Stimulated activated CD4-positive, alpha-beta T cell treated with anti-CD3 and anti-CD28 coated beads, Interleukin-2, amount 100 ng/mL, for 48 hours (primary cell): ENCODE measurements around the gene HDAC4.

Experiments used
- DNase-seq, 2 donors: peaks; one replicate each; pipeline ENCODE4 v3.0.0-alpha.2; 2020

Gene HDAC4

DNA sequence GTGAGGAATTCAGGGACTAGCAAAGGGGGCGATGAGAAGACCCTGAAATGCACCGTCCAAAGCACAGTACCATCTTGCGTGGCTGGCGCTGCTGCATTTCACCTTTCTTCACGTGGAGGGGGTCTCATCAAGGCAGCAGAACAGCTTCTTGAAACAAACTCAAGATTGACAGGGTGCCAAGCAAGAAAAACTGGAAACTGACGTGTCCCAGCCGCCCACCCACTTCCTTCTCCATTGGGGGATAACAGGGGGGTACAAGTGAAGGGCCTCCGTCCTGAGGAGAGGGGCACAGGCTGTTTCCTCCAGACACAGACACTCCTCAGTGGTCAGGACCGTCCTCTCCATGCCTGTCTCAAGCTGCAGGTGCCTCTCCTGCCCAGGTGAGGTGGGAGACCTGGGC, 32.5 kb downstream of the HDAC4 start:
- no peak for DNase-seq

DNA sequence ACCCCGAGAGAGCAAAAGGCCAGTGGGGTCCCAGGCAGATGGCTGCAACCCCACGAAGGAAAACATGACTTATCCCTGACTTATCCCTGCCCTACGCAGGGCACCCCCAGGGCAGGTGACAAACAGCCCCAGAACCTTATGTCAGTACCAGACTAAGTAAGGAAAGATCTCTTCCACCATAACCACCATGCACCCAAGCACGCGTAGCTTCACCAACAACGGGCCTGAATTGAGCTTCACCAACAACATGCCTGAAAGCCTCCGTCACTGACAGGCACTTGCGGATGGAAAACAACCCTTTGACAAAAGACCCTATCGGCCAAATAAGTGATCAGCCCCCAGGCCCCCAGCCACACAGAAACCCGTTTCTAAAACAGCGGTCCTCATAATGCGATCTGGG, 34.1 kb downstream of the HDAC4 start:
- DNase-seq: no peak

DNA sequence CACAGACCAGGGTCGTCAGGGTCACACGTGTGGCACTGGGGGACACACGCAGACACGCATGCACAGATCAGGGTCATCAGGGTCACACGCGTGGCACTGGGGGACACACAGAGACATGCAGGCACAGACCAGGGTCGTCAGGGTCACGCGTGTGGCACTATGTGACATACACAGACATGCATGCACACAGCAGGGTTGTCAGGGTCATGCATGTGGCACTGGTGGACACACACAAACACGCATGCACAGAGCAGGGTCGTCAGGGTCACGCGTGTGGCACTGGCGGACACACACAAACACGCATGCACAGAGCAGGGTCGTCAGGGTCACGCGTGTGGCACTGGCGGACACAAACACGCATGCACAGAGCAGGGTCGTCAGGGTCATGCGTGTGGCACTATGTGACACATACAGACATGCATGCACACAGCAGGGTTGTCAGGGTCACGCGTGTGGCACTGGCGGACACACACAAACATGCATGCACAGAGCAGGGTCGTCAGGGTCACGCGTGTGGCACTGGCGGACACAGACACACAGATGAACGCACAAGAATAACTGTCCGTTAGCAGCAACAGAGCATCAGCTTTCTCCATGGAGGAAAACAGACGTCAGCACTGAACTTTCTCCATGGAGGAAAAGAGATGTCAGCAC, 34.9 kb downstream of the HDAC4 start:
- DNase-seq: no peak

DNA sequence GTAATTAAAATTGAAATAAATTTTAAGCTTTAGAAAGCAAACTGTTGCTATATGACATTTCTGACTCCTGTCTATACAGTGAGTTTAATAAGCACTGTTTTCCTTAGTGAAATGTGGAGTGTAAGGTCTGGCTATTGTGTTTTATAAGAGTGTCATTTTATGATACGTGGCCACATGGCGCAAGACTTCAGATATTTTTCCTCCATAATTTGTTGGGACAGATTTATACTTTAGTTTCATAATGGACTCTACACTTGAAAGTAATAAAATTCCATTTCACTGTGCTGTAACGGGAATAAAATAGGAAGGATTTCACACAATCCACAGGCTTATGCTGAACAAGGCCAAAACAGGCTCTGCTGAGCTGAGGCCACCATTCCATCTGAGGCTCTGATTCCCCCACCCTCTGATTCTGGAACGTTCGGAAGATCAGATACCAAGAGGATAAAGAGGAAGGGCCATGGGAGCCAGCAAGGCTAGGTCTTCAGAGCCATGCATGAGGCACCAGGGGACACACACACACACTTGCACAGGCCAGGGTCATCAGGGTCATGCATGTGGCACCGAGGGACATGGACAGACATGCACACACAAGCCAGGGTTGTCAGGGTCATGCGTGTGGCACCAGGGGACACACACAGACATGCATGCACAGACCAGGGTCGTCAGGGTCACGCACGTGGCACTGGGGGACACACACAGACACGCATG, 35.6 kb downstream of the HDAC4 start:
- DNase-seq: no peak

DNA sequence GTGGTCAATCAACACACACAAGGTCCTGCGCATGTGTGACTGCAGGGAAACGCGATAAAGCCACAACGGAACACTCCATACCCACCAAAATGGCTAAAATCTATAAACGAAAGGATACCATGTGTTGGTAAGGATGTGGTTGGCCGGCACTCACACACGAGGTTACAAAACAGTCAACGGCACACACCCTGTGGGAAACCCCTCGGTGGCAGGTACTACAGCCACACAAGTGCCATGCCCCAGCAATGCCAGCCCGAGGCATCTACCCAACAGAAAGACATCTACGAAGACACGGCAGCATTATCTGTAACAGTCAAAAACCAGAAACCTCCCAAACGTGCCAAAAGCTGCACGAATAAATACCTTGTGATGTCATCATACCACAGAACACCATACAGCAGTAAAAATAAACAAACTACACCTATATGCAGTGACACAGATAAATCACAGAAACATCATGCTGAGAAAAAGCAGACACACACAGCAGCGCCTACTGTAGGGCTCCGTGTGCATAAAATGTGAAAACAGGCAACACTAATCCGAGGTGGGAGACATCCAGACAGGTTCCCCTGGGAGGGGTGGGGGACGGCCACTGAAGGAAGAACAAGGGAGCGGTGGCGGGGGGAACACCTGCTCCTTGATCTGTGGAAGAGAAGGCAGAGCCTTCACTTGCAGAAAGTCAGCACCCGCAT, 36.7 kb downstream of the HDAC4 start:
- no peak for DNase-seq

DNA sequence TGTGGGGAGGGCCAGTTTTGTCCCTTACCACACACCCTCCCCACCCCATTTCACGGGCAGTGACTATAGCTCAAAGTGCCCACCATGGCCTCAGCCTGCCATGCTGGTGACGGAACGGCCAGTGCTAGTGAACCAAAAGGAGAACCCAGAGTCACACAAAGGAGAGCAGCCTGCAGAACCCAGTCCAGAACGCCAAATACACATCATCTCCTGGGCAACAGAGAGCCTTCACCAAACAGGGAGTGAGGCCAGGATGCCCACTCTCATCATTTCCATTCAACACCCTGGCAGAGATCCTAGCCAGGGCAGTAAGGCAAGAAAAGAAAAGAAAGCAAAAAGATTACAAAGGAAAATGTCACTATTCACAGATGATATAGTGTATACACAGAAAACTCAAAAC, 38.3 kb downstream of the HDAC4 start:
- DNase-seq: no peak

DNA sequence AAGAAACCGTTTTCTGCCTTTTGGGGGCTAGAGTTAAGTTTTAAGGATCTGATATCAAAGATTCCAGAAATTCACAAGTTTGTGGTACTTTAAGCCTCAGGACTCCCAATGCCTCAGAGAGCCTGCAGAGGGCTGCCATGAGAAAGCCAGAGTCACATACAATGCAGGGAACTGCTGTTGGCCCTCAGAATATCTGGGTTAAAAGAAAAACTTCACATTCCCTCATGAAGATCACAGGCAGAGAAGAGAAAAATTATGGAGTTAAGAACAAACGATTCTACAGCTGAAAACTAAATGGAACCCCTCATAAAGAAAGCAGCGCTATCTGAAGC, 39.5 kb downstream of the HDAC4 start:
- no peak for DNase-seq

DNA sequence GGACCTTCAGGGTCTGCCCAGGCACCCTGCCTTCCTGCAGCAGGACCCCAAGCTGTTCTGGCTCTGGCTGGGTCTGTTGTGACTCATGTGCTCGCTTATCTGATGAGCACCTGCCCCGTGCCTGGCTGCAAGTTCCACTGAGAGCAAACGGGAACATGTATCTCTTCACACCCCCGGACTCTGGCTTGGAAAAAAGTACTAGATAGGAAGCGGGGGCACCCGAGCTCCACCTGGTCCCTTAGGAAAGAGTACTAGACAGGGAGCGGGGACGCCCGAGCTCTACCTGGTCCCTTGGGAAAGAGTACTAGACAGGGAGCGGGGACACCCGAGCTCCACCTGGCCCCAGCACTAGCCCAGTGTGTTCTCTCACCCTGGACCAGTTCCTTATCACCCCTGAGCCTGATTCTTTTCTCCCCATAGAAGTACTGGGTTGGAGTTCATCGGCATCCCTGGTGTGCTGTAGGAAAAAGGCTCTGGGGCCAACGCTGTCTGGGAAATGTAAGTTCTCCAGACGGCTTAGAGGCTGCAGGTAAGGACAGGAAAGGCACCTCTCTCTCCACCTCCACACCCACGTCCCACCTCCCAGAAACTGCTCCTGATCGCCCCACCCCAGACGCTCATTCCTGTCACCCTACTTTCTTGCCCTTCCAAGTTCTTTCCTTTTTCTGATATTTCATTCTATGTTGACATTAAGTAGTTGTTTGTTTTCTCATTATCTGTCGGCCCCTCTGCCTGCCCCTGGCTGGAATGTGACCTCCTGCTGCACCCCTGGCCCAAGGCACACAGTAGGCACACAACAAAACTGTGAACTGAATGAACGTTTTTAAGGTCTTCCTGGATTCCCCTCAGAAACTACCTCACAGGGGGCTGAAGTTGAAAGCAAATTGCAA, 40.2 kb downstream of the HDAC4 start:
- DNase-seq: no peak

DNA sequence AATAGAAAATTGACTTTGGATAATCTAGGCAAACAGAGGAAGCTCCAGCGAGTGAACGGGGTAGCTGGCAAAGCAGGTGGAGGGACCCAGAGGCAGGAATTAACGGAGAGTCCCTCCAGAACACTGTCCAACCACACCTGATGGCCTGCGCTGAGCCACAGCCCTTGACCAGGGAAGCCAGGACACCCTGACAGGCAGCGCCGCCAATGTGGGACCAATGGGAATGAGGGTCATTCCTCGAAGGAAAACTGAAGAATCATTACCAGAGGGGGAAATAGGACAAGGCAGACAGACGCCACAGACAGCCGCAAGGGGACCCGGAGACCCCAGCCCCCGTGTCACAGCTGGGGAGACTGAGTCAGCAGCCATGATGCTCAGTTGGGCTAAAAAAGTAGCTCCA, 40.8 kb downstream of the HDAC4 start:
- DNase-seq: no peak

DNA sequence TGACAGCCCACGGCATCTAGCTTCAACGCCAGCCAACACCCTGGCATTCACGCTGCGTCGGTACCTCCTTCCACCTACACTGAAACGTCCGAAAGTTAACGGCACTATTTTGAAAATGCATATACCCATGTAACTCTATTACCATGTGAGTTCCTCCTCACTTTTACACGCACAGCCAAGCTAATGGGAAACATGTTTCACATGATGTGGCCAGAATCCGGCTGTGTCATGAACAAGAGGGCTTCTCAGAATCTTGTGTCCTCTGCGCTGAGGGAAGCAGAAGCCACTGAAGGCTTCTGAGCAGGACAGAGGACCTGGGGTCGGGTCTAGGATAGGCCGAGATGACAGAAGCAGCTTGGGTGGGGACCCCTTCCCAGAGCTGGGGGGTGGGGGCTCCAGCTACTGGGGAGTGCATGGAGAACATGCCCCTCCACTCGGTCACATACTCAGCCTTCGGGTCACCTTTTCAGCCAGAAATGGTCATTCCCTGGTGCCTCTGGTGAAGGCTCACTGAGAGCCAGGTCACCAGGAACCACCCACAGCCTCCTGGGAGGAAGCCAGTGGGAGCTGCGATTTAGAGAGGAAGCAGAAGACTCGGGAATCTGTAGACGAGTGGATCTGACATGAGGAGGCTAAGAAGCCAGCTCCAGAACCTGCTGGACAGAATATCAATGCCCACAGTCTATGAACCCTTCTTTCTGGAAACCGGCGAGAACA, 41.5 kb downstream of the HDAC4 start:
- no peak for DNase-seq

DNA sequence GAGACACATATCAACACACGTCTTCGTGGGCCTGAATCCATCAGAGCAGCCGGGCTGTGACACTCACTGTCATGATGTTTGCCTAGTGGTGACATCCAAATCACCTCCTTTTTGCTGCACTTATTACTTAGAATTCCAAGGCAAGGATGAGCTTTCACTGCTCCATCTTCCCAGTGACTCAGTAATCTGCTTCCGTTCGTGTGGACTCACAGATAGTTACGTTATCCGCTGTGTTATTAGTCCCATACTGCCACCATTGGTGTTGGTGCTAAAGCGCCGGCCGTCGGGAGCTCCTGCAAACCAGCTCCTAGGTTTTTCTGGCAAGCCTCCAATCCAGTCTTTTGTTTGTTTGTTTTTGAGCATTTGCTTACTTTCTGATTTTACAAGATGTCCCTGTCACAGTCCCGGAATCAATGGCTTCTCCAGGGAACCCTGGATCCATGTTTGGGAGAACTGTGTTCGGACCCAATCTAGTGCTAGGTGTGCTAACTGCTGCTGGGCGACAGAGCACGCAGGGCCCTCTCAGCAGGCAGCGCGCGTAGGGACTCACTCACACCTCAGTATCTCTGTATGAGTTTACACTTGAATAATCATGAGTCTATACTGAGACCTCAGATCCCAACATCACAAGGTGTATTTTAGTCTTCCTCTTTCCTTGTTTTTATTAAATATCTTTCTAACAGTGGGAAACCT, 42.6 kb downstream of the HDAC4 start:
- no peak for DNase-seq

DNA sequence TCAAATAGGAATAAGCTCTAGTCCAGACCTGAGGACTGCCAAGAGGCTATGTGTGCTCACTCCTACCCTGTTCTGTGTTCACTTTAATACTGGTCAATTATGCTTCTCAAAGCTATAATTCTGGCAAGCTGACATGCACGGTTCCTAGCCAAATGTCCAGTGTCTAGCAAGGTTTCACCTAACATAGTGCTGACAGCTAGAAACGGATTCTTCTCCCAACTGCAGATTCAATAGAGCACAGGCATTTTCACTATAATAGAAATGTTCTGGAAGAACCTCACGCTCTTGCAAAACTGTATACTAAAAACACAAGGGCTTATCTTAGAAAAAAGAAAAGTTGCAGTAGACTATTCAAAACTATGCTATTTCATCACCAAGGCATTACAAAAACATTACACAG, 45.1 kb downstream of the HDAC4 start:
- no peak for DNase-seq

DNA sequence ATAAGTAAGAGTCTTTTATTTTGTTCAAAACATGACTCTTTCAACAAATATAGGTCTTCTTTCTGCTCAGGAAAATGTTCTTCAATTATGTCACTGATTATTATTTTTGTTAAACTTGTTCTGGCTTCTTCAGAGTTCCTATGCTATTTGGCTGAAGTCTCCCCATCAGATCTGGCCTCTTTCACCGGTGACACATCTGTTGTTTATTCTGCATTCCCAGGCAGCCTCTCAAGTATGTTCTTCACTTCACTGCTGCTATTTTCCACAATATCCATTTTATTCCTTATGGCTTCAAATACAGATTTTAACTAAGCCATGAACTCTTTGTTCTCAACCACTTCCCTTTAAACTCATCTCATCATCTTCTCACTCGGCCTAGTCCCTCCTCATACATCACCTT, 45.7 kb downstream of the HDAC4 start:
- DNase-seq: no peak

DNA sequence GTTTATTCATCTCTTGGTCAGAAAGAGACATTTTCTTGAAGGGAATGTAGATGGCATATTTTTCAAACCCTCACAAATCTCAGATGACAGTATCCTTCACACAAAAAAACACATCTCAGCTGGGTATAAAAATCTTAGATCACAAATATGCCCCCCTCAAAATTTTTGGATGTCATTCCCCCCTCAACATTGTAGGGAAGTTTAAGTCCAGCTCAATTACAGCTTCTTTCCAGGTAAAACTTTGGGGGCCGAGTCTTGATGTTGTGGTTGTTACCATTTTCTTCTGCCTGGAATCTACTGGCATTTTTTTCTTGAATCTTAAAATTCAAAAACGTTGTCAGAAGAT, 46.1 kb downstream of the HDAC4 start:
- DNase-seq: no peak

DNA sequence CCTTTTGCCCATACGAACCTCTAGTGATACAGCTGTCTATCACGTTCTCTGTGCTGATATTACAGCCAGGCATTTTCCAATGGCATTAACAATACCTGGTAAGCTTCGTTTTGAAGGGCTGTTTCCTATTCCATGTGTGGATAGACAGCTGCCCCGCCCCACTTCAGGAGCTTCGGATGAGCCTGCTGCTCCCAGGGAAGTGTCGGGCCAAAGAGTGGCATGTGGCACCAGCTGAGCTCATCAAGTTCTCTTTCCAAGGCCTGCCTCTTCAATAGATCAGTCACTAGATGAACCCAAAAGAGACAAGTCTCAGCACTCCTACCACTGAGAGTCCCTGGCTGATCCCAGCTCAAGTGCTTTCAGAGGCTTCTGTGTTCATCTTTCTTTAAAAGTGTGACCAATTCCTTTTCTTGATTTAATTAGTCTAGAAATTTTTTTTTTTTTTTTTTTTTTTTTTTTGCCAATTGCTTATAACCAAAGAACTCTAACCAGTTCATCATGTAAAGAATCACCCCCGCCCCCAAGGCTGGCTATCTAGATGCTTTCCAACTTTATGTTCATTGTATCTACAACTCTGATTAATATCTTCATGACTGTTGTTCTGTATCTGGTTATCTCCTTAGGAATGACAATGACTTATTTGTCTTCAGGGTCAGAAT, 46.6 kb downstream of the HDAC4 start:
- no peak for DNase-seq

DNA sequence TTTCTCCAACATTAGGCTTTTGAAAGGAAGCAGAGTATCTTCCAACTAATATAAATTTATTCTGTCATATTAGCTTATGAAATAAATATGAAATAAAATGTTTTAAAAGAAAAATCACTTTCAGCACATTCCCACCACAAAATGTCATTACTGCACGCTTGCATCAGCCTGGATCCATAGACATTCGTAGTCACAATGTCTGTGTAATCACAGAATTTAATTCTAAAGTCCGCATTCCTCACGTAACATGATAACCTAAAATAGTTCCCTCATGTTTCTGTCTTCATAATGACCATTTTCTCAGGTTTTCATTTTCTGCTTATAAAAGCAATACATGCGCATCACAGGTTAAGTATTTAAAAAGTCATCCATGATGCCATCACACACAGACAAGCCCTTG, 47.1 kb downstream of the HDAC4 start:
- no peak for DNase-seq

DNA sequence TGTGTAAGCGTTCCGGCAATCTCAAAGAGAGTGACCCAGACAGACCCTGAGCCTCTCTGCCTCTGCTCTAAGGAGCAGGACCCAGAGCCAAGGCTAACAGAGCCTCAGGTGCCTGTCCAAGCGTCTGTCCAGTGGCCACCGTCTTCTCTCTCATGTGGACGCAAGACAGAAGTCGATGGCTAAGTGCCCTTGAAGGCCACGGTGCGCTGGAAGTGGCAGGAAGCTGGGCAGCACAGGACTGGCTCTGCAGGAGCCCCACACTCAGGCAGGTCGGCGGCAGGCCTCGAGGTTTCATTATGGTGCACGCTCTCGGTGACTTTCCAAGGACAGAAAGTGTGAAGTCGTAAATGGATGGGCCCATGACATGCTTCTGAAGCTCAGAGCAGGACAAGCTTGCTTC, 49.1 kb downstream of the HDAC4 start:
- no peak for DNase-seq

DNA sequence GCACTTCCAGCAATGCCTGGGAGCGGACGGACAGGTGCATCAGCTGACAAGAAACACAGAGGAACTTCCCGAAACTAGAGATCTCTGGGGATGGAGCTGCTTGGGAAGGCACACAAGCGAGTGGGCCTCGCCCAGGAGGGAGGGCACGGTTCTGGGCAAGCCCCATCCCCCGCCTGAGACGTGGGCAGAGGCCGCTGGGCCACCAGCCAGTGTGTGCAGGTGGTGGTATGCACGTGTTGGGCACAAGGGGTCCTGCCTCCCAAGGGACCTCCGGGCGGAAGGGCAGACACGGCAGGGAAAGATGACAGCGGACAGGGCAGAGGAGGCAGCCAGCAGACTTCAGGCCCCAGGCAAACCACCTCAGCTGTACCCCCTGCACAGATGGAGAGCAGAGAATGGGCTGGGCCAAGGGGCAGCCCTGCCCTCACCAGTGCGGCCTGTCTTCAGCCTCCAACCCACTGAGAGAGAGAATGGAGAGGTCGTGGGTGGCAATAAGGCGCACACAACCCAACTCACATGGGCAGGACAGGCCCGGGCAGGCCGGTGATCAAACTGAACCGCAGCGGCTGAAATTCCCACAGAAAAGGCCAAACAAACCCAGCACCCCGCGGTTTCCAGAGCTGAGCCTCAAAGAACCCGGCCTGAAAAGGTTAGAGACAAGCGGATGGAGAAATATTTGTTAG, 51.2 kb downstream of the HDAC4 start:
- DNase-seq: no peak

DNA sequence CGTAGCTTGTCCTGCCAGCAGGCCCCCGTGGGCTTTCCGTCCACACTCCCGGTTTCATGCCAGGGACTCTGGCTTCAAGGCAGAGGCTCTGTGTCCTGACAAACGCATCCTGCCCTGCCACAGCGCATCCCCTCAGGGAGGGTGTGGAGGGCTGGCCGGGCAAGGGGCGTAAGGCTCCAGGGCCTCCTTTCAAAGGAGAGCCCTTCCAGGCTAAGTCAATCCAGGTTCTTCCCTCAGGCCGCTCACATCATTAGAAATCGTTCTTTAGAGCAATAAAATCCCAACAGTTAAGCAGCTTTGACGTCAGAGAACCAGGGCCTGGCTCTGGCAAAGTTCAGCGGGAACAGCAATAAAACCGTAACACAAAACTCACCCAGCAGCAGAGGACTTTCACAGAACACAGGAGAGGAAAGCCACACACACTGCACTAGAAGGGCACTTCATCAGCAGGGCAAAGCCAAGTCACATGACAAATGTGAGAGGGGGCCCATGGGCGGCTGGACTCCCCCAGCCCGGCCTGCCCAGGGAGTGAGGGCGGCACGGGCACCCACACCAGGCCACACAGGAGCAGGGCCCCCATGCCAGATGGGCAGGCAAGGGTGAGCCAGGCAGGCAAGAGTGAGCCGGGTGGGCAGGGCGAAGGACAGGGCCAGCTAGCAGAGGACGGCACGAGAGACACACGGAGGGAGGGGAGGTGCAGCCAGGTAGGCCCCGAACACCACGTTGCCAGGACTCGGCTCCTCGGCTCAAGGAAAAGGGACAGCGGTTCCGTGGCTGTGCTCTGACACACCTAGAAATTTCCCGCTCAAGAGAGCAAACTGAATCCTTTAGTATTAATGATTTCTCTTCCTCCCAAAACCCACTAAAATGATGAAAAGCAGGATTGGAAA, 52.0 kb downstream of the HDAC4 start:
- no peak for DNase-seq

DNA sequence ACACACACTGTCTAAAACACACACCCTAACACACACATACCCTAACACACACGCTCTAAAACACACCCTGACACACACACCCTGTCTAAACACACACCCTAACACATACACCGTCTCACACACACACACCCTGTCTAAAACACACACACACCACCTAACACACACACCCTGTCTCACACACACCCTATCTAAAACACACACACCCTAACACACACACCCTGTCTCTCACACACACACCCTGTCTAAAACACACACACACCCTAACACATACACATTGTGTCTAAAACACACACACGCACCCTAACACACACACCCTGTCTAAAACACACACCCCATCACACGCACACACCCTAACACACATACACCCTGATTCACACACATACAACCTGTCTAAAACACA, 54.1 kb downstream of the HDAC4 start:
- DNase-seq: no peak
